Stimulated activated CD8-positive, alpha-beta memory T cell treated with anti-CD3 and anti-CD28 coated beads, Interleukin-15, amount 100 ng/mL, for 4 hours (primary cell): Measurements from ENCODE around the gene FAM25G.

Source experiments
- DNase-seq, 2 donors: peaks; one replicate each; pipeline ENCODE4 v3.0.0-alpha.2; 2020; ENCODE audit warnings: low read depth in 2 of 2

The FAM25G gene

DNA sequence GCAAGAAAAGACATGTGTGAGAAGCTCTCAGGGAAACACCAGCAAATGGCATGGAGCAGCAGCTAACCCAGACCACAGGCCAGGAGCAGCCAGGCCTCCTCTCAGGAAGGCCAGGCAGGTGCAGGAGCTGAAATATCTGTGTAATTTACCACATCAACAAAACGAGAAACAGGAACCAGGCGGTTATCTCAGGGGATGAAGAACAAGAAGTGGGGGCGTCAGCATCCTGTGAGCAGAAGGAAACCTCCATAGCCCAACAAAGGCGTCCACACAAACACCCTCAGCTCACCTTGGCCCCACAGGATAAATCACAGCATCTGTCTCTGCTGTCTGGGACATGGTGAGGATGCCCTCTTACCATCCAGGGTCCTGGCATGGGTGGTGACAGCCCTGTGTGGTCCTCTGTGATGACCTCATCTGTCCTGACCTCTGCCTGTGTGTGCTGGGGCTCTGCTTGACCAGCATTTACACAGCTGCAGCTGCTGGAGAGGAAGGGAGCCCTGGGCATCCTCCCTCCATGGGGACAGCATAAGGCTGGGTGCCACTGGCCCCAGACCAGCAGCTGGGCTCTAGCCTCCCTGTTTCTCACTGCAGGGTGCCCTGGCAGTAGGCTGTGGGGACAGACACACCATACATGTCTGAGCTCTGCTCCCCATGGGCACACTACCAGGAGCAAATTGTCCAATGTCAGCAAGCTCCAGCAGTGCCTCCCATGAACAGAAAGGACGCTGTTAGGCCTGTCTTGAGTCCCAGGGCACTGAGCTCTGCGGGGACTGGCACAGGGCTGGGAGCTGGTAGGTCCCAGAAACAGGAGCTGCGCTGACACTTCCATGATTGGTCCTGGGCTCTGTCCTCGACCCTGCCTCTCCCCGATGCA, 42.2 kb downstream of the FAM25G start:
- no peak for DNase-seq

DNA sequence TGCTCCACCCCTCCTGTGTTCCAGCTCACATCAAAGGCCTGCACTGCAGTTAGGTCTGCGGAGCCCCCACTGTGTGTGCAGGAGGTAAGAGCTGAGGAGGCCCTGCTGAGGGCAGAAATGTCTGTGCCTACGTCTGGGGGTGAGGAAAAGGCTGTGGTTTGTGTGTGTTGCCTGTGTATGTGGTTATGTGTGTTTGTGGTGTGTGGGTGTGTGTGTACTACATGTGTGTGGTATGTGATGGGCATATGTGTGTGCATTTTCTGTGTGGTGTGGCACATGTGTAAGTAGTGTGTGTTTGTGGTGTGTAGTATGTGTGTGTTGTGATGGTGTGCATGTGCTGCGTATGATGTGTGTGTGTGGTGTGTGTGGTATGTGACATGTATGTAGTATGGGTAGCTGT, 43.8 kb downstream of the FAM25G start:
- DNase-seq, result no peak

DNA sequence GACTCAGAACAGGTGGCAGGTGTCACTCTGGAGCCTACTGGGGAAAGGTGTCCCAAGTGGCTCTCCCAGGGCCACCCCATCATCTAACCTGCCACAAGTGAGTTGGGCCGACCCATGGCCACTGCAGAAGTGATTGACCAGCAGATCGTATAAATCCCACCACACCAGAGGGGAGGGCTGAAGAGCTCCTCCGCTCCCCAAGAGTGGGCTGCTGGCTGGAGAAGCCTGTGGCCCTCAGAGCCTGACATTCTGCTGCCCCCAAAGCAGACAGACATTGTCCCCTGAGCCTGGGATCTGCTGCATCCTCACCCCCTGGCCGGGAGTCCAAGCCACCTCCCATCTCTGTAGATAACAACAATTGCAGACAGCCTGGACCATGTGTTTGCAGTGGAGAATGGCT, 44.3 kb downstream of the FAM25G start:
- DNase-seq, result no peak

DNA sequence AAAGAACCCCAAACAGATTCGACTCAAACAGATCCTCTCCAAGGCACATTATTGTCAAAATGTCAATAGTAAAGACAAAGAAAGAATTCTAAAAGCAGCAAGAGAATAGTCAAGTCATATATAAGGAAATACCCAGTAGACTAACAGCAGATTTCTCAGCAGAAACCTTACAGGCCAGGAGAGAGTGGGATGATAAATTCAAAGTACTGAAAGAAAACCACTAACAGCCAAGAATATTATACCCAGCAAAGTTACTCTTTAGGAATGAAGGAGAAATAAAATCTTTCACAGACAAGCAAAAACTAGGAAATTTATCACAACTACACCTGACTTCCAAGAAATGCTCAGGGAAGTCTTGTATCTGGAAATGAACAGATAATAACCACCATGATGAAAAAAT, 45.8 kb downstream of the FAM25G start:
- DNase-seq, result no peak

DNA sequence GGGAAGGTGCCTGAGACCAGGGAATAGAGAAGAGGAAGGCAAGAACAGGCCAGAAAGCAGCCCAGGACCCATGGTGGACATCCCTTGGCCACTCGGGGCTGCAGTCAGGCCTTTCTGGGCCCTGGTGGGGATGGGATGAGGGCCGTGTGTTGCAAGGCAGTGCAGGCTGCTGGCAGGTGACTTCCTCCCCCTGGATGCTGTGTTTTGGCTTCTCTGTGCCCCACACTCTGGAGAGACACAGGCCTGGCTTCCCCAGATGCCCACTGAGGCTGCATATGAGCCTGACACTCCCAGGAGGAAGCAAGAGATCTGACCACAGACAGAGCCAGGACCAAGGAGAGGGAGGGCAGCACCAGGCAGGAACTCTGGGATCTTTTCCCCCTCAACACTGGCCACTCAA, 47.5 kb downstream of the FAM25G start:
- DNase-seq, result no peak

DNA sequence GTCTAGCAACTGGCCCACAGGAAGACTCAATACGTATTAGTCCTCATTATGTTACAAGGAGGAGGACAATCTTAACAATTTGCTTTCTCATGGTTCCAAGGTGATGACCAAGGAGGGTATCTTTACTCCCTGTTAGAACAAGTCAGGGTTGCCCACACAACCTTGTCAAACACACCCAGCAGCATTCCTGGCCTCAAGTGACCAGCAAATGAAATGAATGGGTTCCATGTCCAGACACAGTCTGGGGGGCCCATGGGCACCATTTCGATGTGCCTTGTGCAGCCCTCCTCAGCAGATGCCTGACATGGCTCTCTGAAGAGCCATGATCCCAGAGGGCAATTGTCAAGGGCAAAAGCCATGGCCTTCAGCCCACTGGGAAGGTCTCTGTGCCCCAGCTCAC, 48.4 kb downstream of the FAM25G start:
- DNase-seq, result no peak

DNA sequence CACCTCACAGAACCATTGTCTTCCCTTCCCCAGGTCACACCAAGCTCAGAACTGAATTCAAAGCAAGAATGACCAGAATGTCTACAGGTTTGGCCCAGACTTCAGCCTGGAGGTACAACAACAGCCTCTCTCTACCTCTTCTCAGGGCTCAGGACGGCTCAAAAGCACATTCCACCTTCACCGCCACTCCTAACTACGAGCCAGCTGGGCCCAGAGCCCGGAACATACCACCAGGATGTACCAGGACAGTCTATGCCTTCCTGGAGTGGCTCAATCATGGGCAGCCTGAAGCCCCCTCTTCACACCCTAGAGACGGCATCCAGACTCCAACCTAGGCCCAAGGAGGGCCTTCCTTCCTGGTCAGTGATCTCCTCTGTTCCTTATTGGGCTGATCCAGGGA, 49.1 kb downstream of the FAM25G start:
- no peak for DNase-seq

DNA sequence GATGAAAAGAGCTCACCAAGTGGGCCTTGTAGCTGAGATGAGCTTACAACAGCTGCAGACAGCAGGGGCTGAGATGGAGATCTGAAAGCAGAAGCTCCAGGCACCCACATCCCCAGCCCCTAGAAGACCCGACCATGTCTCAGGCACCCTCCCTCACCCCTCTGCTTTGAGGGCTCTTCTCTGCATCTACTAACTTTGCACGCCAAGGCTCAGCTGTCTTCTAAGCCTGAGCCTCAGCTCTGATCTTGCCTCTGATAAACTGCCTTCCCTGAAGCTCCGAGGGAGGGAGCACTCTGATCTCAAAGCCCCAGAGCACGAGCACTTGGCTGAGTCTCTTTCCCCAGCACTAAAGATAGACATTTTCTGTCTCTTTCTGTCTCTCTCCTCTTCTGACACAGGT, 49.6 kb downstream of the FAM25G start:
- no peak for DNase-seq

DNA sequence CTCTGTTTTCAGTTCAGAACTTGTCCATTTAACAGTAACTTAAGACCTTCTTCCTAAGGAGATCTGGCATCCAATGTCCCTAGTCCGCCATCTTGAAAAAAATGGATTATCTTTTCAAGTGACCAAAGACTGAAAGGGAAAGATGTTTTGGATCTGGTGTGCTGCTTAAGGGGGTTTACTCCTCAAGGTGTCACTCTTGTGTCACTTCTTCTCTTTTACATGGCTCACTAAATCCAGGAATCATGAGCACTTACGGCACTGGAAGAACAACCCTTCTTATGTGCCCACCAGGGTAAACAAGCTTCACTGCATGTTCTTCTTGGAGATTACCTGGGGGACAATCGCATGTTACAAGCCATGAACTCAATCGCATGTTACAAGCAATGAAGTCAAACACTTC, 51.3 kb downstream of the FAM25G start:
- no peak for DNase-seq

DNA sequence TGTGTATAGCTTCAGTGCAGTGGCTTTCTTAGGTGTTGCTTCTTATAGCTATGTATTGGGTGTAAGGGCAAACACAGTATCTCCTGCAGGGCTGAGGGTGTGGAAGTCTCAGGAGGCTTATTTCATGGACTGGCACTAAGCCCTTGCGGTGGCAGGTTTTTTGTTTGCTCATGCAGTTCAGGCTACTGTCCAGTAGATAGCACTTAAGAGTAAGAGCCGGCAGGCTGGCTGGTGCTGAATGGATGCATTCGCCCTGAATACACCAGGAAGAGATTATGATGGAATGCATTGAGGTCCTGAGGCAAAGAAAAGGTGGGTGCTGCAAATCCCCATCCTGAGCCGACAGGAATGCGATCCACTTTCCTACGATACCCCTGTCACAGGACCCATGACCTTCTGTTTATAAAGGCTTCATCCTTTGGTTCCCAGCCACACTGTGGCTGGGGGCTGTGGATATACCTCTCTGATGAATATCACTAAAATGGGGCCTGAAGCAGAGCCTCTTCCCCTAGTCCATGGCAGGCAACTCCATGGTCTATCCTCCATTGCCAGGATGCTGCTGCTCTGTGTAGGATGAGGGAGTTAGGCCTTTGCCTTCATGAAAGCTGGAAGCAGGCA, 52.5 kb downstream of the FAM25G start:
- DNase-seq, result no peak
